HepG2 (cell line): ENCODE data around the gene SLC11A1. TPM values are rescaled to one million over a fixed set of nuclear protein-coding genes. Genes with fewer than 3 reads are reported as not detected.
A peak's percentile ranks its signal among the peaks of the same experiment; 100 is the strongest.

Source experiments
- CC2D1A ChIP-seq: sonication (generic); formaldehyde crosslinking; IDR thresholded peaks from 2 replicates; pipeline ENCODE4 v1.8.1; 2023; ENCODE audit warnings: mild to moderate bottlenecking, missing genetic modification reagents
- FOXK1 ChIP-seq: sonication (generic); formaldehyde crosslinking; IDR thresholded peaks from 2 replicates; pipeline ENCODE4 v1.4.0; 2020; ENCODE audit warnings: low read depth, missing genetic modification reagents, borderline replicate concordance
- HMG20A ChIP-seq: IDR thresholded peaks from 2 replicates; pipeline ENCODE4 v1.6.1; 2016; ENCODE audit warnings: borderline replicate concordance
- HOXD1 ChIP-seq: sonication (generic); formaldehyde crosslinking; IDR thresholded peaks from 2 replicates; pipeline ENCODE4 v1.5.0; 2020; ENCODE audit warnings: missing genetic modification reagents
- NCOA5 ChIP-seq: sonication (generic); formaldehyde crosslinking; IDR thresholded peaks from 2 replicates; pipeline ENCODE4 v1.4.0; 2020; ENCODE audit warnings: missing genetic modification reagents
- PAWR ChIP-seq: sonication (generic); formaldehyde crosslinking; IDR thresholded peaks from 2 replicates; pipeline ENCODE4 v1.4.0; 2020; ENCODE audit warnings: missing genetic modification reagents, mild to moderate bottlenecking, borderline replicate concordance
- PCBP2 ChIP-seq: fragments of 200-400 bp; formaldehyde crosslinking; optimal IDR thresholded peaks from 2 replicates; pipeline ENCODE3; 2018; ENCODE audit warnings: low read length, low read depth; ENCODE audit not compliant: poor library complexity, severe bottlenecking
- POLR2G ChIP-seq: fragments of 200-400 bp; formaldehyde crosslinking; IDR thresholded peaks from 2 replicates; pipeline ENCODE4 v1.6.1; 2018; ENCODE audit warnings: mild to moderate bottlenecking, low read depth, low read length, moderate library complexity
- RBM22 ChIP-seq: fragments of 200-400 bp; formaldehyde crosslinking; optimal IDR thresholded peaks from 2 replicates; pipeline ENCODE3; 2017; ENCODE audit warnings: mild to moderate bottlenecking, low read length, moderate library complexity
- RFXAP ChIP-seq: sonication (generic); formaldehyde crosslinking; IDR thresholded peaks from 2 replicates; pipeline ENCODE4 v1.4.0; 2020; ENCODE audit warnings: missing genetic modification reagents, borderline replicate concordance
- SMC3 ChIP-seq: IDR thresholded peaks from 2 replicates; pipeline ENCODE4 v1.6.1; 2011; ENCODE audit warnings: low read length, improper control_type of control experiment
- SNRNP70 ChIP-seq: fragments of 200-400 bp; formaldehyde crosslinking; IDR thresholded peaks from 2 replicates; pipeline ENCODE4 v1.6.1; 2017; ENCODE audit warnings: mild to moderate bottlenecking, low read depth, low read length, moderate library complexity
- YEATS2 ChIP-seq: sonication (generic); formaldehyde crosslinking; IDR thresholded peaks from 2 replicates; pipeline ENCODE4 v1.4.0; 2020; ENCODE audit warnings: missing genetic modification reagents, borderline replicate concordance
- ZBTB8A ChIP-seq: sonication (generic); formaldehyde crosslinking; IDR thresholded peaks from 2 replicates; pipeline ENCODE4 v1.4.0; 2020; ENCODE audit warnings: mild to moderate bottlenecking, low read depth, missing genetic modification reagents, borderline replicate concordance
- ZIK1 ChIP-seq: sonication (generic); formaldehyde crosslinking; IDR thresholded peaks from 2 replicates; pipeline ENCODE4 v1.5.0; 2020; ENCODE audit warnings: mild to moderate bottlenecking, low read depth, missing genetic modification reagents, borderline replicate concordance
- ZNF160 ChIP-seq: sonication (generic); formaldehyde crosslinking; IDR thresholded peaks from 2 replicates; pipeline ENCODE4 v1.8.0; 2022; ENCODE audit warnings: mild to moderate bottlenecking, inconsistent platforms, missing genetic modification reagents
- ZNF432 ChIP-seq: sonication (generic); formaldehyde crosslinking; IDR thresholded peaks from 2 replicates; pipeline ENCODE4 v1.5.0; 2020; ENCODE audit warnings: missing genetic modification reagents, mild to moderate bottlenecking, borderline replicate concordance
- ZNF772 ChIP-seq: sonication (generic); formaldehyde crosslinking; IDR thresholded peaks from 2 replicates; pipeline ENCODE4 v1.5.0; 2020; ENCODE audit warnings: mild to moderate bottlenecking, missing genetic modification reagents
- ZNF776 ChIP-seq: sonication (generic); formaldehyde crosslinking; IDR thresholded peaks from 2 replicates; pipeline ENCODE4 v1.4.0; 2020; ENCODE audit warnings: mild to moderate bottlenecking, missing genetic modification reagents
- ZSCAN22 ChIP-seq: sonication (generic); formaldehyde crosslinking; IDR thresholded peaks from 2 replicates; pipeline ENCODE4 v1.4.0; 2020; ENCODE audit warnings: mild to moderate bottlenecking, missing genetic modification reagents
- polyA plus RNA-seq, 8 experiments: library from polyadenylated mRNA; depleted of rRNA in 3 of 8; stranded (reverse) in 7 of 8; unstranded in 1 of 8; fragments of >200 nt; fragmentation: Illumina TruSeq in 4 of 8; extraction: Trizol in 4 of 8; gene quantifications; 2 replicates each; pipeline versions ENCODE4 v1.2.1 to v1.2.3, GENCODE V29; 2011 to 2016; ENCODE audit warnings: low read depth in 4 of 8, missing spikeins in 1 of 8, mixed read lengths in 1 of 8; ENCODE audit not compliant: insufficient read depth in 1 of 8
- total RNA-seq, 5 experiments: library from RNA; depleted of rRNA; stranded (reverse); fragments of >200 nt; fragmentation: Illumina TruSeq; extraction: Trizol; gene quantifications; 2 replicates each; pipeline ENCODE4 v1.2.3, GENCODE V29; 2016; ENCODE audit warnings: low read depth in 1 of 5
- TF ChIP-seq, protein P1 (sequence below), 2 experiments: fragments of 450-650 bp in 1 of 2; sonication (generic) in 1 of 2; formaldehyde crosslinking in 1 of 2; IDR thresholded peaks; 2 replicates each; pipeline versions ENCODE4 v1.6.1 to v1.8.0; 2016 to 2022; ENCODE audit warnings: antibody characterized with exemption in 1 of 2, mild to moderate bottlenecking in 1 of 2, missing genetic modification reagents in 1 of 2

Gene SLC11A1
- total and polyA plus RNA-seq, 2 of the 13 experiments (the other 11 are each of a cell fraction or from before 2014, with no cell fraction given) = 0.33 to 2.3 TPM

DNA sequence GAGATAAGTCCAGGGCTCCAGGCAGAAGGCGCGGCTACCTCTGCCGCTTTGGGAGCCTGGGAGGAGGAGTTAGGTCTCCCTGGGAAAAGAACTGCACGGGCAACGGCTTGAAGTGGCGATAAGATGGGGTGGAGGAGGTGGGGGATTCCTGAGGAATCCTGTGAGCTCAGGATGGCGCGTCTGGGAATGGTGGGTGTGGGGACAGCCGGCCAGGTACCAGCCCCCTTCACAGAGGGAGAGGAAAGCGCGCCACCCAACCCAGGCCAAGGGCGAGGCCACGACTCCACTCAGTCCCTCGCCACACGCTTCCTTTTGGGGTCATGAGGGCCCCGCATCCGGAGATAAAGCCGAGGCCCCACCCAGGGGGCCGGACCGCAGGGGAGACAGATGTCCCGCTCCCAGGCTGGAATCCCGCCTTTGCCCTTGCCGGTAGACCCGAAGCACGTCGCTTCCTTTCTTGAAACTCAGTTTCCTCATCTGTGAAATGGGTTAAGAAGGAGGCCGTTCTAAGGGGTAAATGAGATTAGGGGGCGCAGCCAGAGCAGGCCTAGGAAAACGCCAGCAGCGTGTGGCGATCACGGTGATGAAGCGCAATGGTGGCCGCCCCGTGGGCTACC lies 15.9 kb downstream of the SLC11A1 start (continued):
- TF ChIP-seq, protein P1, sequence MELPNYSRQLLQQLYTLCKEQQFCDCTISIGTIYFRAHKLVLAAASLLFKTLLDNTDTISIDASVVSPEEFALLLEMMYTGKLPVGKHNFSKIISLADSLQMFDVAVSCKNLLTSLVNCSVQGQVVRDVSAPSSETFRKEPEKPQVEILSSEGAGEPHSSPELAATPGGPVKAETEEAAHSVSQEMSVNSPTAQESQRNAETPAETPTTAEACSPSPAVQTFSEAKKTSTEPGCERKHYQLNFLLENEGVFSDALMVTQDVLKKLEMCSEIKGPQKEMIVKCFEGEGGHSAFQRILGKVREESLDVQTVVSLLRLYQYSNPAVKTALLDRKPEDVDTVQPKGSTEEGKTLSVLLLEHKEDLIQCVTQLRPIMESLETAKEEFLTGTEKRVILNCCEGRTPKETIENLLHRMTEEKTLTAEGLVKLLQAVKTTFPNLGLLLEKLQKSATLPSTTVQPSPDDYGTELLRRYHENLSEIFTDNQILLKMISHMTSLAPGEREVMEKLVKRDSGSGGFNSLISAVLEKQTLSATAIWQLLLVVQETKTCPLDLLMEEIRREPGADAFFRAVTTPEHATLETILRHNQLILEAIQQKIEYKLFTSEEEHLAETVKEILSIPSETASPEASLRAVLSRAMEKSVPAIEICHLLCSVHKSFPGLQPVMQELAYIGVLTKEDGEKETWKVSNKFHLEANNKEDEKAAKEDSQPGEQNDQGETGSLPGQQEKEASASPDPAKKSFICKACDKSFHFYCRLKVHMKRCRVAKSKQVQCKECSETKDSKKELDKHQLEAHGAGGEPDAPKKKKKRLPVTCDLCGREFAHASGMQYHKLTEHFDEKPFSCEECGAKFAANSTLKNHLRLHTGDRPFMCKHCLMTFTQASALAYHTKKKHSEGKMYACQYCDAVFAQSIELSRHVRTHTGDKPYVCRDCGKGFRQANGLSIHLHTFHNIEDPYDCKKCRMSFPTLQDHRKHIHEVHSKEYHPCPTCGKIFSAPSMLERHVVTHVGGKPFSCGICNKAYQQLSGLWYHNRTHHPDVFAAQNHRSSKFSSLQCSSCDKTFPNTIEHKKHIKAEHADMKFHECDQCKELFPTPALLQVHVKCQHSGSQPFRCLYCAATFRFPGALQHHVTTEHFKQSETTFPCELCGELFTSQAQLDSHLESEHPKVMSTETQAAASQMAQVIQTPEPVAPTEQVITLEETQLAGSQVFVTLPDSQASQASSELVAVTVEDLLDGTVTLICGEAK (IDR thresholded peaks at IDR 0.05) = no peak
- TF ChIP-seq, protein P1 (CRISPR knock-in tag; IDR thresholded peaks at IDR 0.05) = peak; percentile 11; the same call in 1 of the 2 replicates
- TF ChIP-seq PCBP2 = no peak
- no peak for TF ChIP-seq SMC3
- no peak; the same call in 1 of the 2 replicates for TF ChIP-seq ZSCAN22 (CRISPR knock-in tag)
- TF ChIP-seq PAWR = peak; percentile 80; the same call in 1 of the 2 replicates
- TF ChIP-seq YEATS2 = no peak; the same call in 1 of the 2 replicates
- TF ChIP-seq RBM22 = no peak
- TF ChIP-seq CC2D1A (CRISPR knock-in tag) = peak; percentile 39; the same call in 1 of the 2 replicates
- peak; percentile 87 for TF ChIP-seq RFXAP (CRISPR knock-in tag)
- TF ChIP-seq ZBTB8A (CRISPR knock-in tag) = no peak
- TF ChIP-seq ZNF776 (CRISPR knock-in tag) = peak; percentile 65
- TF ChIP-seq SNRNP70 = no peak
- peak; percentile 89 for TF ChIP-seq POLR2G
- no peak; the same call in none of the 2 replicates for TF ChIP-seq FOXK1
- peak; percentile 76 for TF ChIP-seq ZNF772
- TF ChIP-seq HMG20A (CRISPR knock-in tag) = peak; percentile 48; the same call in 1 of the 2 replicates
- TF ChIP-seq ZNF160 = peak; percentile 76; the same call in 1 of the 2 replicates
- TF ChIP-seq ZNF432 (CRISPR knock-in tag) = no peak
- TF ChIP-seq NCOA5 (CRISPR knock-in tag) = 0 out of 2 replicates have a peak, but pooled peaks have one; percentile 62
- TF ChIP-seq ZIK1 (CRISPR knock-in tag) = peak; percentile 55; the same call in 1 of the 2 replicates
- TF ChIP-seq HOXD1 = peak; percentile 88
